GM21619 (cell line): Measurements from ENCODE around the gene STYK1.
"Not testable (repeated sequence)": the region's sequence is repeated elsewhere in the genome, so short reads cannot be mapped to it uniquely, and the experiment has no call there.

Source experiments
- ATAC-seq: cut with Tn5 transposase; IDR thresholded peaks from one replicate; pipeline ENCODE4 v1.9.1; 2021; ENCODE audit not compliant: unreplicated experiment

The STYK1 gene

DNA sequence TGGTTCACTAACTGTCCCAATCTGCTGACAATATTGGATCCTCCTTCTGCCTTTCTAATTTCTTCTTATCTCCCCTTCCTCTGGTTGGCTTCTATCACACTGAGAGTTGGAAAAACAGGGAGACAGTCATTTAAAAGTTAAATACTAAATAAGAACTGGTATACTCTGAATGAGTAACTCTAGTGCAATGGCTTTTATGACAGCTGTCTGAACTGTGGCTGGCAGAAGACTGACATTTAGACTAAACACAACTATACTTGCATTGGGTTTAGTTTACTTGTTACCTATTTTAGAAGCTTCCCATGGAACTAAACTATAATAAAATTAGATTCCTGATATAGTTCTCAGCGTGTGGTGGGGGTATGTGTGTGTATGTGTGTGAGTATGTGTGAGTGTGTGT is 52.6 kb downstream of the STYK1 start:
- ATAC-seq = no peak

DNA sequence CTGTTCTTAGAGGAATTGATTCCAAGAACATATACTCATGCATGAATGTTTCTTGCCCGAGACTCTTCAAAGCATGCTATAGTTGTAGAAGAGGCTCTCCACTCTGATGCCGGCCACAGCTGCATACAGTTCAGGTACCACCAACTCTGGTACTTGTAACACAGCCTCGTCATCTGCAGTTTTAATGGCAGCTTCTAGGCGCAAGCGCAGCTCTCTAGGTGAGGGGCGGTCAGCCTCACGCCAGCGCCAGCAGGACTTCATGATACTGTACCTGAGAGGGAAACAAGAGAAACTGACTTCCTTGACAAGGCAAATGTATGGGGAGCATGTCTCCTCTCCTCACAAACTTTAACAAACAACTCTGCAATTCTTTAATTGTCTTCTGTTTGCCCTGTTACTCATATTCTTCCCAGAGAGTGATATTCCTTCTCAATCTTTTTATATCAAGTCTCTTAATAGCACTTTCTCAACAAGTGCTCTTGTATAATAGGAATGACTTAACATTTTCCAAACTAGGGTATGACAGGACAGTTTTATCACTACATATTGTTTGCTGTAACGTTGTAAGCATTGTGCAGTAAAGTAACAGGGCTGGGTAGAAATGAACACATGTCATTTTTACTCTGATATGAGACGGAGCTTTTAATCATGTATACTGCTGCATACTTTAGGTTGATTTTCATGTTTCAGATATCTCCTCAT is 53.6 kb downstream of the STYK1 start:
- ATAC-seq = no peak

DNA sequence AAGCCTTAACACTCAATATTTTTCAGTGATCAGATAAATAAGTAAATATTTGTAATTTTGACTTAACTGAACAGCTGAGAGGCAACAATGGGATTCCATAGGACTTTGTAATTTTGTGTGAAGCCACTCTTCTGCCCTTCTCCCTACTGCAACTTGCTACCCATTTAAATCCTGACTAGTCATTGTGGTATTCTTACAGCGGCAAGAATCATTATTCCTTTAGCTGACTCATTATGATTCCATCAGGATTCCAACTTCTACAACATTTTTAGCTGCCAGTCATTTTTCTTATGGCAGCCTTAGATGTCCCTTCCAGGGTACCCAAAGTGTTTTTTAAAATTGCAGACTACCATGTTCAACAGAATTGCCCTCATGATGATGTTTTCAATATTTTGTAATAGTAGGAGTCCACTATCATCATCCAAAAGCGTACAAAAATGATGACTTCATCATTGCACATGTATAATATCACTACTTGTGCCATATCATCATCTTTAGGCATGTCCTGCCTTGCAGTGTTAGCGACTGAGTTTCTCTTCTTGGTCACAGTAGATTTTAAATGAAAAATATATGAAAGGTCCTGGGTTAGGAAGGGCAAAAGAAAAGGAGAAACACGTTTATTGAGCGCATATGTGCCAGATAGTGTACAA is 55.4 kb downstream of the STYK1 start:
- ATAC-seq = no peak

DNA sequence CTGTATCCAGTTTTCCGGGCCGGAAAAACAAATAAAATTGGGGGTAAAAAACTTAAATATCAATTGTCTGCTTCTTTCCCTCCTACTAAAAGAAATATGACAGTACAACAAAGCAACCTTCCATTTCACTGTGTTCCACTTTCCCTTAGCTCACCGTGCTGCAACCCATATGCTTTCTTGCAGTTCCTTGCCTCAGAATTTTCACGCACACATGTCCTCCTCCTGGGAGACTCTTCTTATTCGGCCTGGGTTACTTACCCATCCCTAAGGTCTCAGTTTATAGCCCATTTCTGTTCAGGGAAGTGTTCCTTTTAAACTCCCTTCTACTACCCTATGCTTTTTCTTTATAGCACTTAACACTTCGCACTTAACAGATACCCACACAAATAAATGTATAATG is 56.0 kb downstream of the STYK1 start:
- no peak for ATAC-seq

DNA sequence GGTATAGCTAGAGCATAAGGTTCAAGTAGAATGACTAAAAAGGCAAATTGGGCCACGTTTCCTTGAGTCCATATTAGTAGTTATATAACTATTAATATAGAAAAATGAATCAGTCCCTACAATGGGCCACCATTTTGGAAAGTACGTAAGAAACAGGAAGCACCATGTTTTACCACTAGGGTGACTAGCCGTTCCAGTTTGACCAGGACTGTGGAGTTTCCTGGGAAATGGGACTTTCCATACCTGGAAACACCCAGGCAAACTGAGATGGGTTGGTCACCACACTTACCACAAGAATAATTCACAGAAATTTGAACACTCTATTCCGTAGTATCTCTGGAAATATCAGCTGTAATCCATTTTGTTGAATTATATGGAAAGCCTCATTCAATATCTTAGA is 58.3 kb downstream of the STYK1 start:
- no peak for ATAC-seq

DNA sequence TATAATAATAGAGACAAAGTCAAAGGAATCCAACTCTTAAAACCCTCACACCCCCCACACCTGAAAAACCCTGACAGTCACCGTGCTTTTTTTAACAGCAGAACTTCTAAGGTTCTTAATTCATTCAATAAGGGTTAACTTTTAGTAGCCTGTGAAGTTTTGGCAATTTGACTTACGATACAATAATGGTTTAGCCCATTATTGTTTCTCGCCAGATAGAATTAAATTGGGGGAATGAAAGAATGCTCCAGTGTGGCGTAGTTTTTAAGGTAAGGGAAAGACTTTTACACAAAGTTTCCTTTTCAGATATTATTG is 59.8 kb downstream of the STYK1 start:
- ATAC-seq = no peak

DNA sequence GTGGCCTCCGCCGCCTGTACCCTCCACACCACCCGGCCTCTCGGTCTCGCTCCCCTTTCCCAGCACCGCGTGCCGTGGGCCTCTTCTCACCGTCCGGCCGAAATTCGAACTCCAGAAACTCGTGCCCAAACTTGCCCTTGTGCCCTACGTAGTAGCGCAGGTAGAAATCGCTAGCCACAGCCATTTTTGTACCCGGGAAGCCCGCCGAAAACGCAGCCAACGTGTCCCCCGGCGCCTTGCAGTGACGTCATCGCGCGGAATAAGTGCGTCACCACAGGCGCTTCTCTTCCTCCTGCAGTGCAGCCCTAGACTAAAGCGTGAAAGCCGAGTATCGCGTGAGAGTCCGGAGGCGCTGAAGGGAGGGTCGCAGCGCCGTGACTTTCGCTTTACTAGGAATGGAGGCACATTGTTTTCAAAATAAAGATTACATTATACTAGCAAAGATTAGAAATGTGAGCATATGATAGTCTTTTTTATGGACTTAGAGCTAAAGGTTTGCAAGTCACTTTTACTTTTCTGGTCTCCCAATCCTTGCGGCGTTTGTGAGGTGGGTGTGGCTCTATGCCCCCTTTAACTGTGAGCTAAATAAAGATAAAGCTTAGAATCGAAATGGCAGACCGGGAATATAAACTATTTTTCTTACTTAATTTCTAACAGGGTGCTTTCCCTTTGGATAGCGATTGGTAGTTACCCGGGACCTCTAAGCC is 60.4 kb downstream of the STYK1 start, which contains the start of gene MAGOHB:
Gene MAGOHB, minus strand, starts transcription at position 261 of the 707 bp plus-strand sequence. Its CDS starts 77 bp downstream, at position 184.
- peak; percentile 94 for ATAC-seq

DNA sequence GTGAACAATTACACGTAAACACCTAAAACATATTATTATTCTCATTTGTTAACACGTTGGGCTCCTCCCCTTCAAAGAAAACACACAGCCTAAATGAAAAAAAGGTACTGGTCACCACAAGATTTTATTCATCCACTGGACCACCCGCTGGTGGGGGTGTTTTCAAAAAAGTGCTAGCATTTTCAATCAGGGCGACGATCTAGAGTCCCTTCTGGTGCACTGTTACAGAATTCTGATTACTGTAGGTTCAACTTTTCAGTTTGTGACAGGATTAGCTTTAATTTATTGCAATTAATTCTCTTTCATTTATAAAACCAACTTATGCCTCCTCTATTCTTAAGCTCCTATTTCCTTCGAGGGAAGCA is 60.9 kb downstream of the STYK1 start:
- ATAC-seq = peak; percentile 16

DNA sequence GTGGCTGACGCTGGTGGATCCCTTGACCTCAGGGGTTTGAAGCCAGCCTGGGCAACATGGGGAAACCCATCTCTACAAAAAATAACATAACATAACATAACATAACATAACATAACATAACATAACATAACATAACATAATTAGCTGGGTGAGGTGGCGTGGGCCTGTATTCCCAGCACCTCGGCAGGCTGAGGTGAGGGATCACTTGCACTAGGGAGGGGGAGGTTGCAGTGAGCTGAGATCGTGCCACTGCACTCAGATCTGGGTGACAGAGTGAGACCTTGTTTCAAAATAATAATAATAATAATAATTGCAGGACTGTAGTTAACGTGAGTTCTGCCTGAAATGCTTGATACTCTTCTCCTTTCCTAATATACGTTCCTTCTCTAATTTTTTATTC is 61.7 kb downstream of the STYK1 start:
- no peak for ATAC-seq

DNA sequence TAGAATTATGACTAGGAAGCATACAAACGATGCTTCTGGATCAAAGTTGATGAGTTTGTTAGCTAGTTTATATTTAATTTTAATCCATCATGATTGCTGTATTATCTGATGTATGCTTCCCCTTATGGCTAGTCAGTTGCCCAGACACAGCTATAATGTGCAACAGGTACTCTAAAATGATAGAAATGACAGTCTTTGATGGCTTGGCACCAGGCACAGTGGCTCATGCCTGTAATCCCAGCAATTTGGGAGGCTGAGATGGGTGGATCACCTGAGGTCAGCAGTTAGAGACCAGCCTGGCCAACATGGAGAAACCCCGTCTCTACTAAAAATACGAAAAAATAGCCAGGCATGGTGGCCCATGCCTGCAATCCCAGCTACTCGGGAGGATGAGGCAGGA is 62.6 kb downstream of the STYK1 start:
- not testable (repeated sequence) for ATAC-seq

DNA sequence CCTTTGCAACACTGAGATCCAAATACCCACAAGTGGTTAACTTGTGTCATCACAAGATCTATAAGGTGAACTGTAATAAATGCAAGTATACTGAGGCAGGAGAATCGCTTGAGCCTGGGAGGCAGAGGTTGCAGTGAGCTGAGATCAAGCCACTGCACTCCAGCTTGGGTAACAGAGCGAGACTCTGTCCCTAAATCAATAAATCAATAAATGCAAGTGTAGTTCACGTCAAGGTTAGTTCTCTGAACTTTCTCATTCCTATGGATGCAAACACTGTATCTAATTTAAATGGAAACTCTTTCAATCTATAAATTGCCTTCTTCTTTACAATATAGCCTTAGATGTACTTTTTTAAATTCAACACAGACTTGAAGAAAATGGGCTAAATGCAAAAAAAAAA is 63.7 kb downstream of the STYK1 start:
- ATAC-seq = no peak

DNA sequence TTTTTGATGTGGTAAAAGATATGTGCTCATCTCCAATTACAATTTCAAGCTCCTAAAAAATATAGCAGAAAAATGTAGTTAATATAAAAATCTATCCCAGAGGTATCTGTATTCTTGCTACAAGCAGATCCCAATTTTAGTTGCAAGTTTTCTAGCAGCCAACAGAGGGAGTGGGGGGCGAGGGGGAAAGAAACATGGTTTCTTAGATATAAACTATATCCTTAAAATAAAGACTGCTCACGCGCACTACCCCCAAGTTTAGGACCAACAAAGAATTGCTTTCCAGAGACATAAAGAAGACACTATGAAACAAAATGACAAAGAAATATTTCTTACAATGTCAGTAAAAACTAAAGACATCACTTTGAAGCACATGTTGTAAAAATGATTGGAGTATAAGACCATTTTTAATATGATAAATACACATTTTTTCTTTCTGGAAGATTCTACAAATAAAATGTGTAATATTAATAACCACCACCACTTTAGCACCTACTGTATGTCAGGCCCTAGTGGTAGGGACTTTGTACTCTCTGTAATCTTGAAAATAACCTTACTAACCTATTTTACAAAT is 65.9 kb downstream of the STYK1 start:
- no peak for ATAC-seq

DNA sequence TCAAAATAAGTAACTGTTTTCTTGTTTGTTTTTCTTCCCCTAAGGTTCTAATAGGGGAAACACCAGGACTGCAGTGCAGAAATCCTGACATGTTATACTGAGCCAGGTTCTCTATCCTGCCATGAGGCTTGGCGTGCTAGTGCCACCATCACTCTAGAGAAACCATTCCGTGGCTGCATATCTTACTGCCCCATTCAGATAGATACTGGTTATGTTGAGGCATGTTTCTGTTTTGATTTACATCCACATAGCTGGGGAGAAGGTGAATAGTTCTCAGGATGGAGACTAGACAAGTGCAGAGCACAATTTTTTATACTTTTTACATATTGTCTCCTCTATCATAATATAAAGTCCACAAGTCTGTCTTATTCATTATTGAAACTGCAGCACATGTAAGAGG is 72.0 kb downstream of the STYK1 start:
- no peak for ATAC-seq

DNA sequence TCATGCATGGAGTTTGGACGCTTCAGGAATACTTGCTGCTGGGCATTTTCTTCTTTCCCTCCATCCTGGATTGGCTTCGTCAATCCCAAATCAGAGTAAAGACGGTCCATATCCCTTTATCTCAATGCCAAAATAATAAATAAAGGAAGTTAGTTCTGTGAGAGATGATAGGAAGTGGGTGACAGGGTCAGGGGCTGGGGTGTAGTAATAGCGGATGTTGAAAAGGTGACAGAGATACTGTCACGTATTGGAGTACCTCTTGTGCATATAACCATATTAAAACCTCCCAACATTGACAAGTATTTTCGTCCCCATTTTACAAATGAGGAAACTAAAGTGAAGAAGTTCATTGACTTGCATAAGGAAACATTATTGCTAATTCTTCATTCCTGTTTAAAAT is 72.9 kb downstream of the STYK1 start:
- no peak for ATAC-seq

DNA sequence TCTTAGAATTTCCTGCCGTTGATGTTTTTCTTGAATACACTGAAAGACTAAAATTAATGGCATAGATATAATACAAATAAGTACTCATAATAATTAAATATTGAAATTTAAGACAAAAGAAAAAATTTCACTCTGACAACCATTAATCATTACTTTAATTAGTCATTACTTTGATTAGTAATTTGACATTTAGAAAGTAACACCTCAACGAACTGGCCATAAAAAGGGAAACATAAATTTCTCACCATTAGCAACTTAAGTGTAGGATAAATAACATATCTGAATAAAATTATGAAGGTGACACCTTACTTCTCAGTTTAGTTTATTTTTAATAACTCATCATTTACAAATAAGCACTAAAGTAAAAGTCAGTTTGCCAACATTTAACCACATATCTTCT is 78.0 kb downstream of the STYK1 start:
- no peak for ATAC-seq

DNA sequence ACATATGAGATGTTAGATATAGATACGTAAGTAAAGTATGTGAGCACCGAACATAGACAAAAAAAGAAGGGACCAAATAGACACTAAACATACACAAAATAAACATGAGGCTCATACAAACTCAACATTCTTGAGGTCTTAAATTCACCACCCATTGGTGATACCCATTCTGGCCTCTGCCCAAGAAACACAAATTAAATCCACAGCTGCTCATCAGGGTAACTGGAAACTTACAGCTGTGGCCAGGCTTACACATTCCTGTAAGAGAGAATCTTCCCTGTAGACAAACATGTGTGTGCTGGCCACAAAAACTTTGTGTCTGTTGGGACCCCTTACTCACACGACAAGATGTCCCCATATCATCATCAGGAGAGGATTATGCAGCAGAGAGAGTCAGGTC is 82.9 kb downstream of the STYK1 start:
- no peak for ATAC-seq

DNA sequence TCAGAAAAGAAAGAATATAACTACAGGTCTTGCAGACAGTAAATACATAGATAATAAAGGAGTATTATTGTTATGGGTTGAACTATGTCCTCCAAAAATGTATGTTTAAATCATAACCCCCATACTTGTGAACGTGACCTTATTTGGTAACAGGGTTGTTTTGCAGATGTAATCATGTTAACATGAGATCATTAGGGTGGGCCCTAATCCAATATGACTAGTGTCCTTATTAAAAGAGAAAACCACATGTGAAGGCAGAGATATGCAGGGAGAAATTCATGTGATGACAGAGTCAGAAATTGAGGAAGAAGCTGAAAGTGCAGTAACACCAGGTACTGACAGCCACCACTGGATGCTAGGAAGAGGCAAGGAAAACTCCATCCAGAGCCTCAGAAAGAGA is 89.4 kb downstream of the STYK1 start:
- ATAC-seq = no peak

DNA sequence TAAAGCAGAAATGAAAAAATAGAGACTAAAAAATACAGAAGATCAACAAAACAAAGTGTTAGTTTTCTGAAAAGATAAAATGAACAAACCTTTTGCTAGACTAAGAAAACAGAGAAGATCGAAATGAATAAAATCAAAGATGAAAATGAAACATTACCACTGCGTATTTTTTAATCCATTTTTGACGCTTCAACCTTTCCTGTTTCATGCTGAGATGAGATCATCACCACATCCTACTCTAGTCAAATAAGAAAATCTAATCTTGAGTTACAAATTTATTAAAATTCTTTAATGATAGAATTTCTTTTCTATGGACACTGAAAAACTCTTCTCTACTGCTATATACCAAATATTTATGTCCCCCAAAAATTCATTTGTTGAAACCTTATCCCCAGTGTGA is 91.1 kb downstream of the STYK1 start:
- no peak for ATAC-seq

DNA sequence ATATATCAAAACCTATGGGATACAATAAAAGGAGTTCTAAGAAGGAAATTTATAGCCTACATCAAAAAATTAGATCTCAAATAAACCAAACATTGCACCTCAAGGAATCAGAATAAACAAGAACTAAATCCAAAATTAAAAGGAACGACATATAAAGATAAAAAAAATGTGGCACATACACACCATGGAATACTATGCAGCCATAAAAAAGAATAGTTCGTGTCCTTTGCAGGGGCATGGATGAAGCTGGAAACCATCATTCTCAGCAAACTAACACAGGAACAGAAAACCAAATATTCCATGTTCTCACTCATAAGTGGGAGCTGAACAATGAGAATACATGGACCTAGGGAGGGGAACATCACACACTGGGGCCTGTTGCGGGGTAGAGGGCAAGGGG is 91.7 kb downstream of the STYK1 start:
- ATAC-seq = not testable (repeated sequence)

DNA sequence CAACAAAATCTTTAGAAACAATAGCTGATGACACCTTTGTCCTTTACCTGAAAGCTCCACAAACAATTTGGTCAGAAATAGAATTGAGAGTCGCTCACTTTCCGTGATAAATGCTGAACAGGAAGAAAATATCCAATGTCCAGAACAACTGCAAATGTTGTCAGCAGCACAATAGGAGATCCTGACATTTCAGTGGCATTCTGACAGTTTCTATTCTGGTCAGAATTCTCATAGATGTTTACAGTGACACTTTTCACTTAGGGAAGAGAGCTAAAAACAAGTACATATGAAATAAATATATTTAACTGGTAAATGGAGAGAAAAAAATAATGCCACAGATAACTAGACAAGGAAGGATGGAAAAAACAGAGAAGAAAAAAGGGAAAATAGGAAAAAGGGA is 99.5 kb downstream of the STYK1 start:
- ATAC-seq = no peak

DNA sequence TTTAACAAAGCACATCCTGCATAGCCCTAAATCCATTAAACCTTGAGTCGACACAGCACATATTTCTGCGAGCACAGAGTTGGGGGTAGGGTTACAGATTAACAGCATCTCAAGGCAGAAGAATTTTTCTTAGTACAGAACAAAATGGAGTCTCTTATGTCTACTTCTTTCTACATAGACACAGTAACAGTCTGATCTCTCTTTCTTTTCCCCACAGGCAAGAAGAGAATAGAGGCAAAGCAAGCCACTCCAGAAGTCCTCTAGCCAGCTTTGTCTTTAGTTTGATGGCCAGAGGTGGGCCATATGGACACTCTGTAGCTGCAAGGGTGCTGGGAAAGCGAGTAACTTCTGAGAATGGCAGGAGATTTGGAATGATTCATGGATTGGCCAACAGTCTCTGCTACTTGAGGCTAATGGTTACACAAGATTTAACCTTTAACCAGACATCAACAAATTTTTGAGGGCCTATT is 101.8 kb downstream of the STYK1 start:
- not testable (repeated sequence) for ATAC-seq

DNA sequence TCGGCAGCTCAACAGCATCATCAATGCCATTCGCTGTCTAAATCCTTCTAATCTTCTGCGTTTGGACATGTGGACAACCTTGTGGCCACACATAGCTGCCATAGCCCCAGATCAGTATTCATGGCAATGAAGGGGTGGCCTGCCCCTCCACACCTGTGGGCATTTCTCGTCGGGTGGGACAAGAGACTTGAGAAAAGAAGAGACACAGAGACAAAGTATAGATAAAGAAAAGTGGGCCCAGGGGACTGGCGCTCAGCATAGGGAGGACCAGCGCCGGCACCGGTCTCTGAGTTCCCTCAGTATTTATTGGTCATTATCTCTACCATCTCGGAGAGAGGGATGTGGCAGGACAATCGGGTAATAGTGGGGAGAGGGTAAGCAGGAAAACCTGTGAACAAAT is 102.7 kb downstream of the STYK1 start:
- no peak for ATAC-seq
